ENCODE data around the gene KIAA0753.

- TF ChIP-seq MXI1 (IDR thresholded peaks at IDR 0.05; ENCODE audit: low read depth, low read length), result no peak
- TF ChIP-seq POLR2AphosphoS5 (IDR thresholded peaks at IDR 0.05; ENCODE audit: low read depth, low read length), result no peak
- no peak for TF ChIP-seq RFX5 (IDR thresholded peaks at IDR 0.05; ENCODE audit: low read length)
- TF ChIP-seq REST (IDR thresholded peaks at IDR 0.05; ENCODE audit: low read depth, low read length), result no peak
These were observed 10.1 kb downstream of the KIAA0753 start for GRCh38 chr17:6630390-6630789.

Data from SK-N-SH (cell line).